ENCODE data around the gene AEBP1.

The AEBP1 gene

DNA sequence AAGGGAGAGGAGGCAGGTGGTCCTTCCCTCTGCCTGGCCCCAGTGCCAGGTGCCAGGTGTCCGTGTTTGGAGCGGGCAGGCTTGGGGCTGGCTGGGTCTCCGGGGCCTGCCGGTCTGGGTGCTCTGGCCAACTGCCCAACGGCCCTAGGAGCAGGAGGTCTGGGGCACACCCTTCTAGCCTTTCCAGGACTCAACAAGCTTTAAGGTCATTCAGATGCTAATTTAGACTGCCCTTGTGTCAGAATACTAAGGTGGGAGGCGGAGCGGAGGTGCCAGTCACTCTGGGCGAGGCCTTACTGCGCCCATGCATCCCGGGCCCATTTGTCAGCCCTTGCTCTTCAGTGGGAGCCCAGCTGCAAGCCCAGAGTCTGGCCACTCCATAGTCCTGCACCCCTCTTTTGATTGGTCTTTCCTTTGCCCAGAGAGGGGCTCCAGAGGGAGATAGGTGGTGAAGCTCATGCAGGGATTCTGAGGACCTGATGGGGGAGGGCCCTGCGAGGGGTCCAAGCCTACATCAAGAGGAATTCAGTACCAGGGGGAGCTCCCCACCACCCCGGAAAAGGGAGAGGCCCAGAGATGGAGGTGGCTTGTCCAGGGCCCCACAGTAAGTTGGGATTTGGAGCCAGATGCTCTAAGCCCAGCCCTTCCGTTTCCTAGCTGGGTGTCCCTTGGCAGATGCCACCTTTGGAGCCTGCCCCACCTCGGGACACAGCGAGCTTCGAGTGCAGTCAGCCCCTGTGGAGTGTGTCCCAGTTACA lies 40.1 kb upstream of the AEBP1 start:
- TF ChIP-seq, protein P1, sequence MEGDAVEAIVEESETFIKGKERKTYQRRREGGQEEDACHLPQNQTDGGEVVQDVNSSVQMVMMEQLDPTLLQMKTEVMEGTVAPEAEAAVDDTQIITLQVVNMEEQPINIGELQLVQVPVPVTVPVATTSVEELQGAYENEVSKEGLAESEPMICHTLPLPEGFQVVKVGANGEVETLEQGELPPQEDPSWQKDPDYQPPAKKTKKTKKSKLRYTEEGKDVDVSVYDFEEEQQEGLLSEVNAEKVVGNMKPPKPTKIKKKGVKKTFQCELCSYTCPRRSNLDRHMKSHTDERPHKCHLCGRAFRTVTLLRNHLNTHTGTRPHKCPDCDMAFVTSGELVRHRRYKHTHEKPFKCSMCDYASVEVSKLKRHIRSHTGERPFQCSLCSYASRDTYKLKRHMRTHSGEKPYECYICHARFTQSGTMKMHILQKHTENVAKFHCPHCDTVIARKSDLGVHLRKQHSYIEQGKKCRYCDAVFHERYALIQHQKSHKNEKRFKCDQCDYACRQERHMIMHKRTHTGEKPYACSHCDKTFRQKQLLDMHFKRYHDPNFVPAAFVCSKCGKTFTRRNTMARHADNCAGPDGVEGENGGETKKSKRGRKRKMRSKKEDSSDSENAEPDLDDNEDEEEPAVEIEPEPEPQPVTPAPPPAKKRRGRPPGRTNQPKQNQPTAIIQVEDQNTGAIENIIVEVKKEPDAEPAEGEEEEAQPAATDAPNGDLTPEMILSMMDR (IDR thresholded peaks at IDR 0.05; ENCODE audit: extremely low read depth, missing control alignments): no peak
- DNase-seq (ENCODE audit: low spot score): no peak

DNA sequence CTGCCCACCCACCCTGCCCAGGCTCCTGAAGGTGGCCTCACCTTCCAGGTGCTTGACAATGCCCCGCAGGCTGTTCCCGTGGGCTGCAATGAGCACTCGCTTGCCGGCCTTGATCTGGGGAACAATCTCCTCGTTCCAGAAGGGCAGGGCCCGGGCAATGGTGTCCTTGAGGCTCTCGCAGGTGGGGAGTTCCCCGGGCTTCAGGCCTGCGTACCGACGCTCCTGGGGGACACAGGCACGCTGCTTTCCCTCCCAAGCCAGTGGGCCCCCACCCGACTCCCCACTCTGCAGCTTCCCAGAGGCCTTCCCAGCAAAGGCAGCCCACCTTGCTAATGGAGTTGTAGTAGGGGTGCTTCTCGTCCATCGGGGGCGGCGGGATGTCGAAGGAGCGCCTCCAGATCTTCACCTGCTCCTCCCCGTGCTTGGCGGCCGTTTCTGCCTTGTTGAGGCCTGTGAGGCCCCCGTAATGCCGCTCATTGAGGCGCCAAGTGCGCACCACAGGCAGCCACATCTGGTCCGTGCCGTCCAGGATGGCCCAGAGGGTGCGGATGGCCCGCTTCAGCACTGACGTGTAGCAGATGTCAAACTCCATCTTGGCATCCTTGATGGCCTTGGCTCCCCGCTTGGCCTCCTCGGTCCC lies 39.2 kb upstream of the AEBP1 start:
- TF ChIP-seq, protein P1 (IDR thresholded peaks at IDR 0.05; ENCODE audit: extremely low read depth, missing control alignments): no peak
- DNase-seq (ENCODE audit: low spot score): no peak

DNA sequence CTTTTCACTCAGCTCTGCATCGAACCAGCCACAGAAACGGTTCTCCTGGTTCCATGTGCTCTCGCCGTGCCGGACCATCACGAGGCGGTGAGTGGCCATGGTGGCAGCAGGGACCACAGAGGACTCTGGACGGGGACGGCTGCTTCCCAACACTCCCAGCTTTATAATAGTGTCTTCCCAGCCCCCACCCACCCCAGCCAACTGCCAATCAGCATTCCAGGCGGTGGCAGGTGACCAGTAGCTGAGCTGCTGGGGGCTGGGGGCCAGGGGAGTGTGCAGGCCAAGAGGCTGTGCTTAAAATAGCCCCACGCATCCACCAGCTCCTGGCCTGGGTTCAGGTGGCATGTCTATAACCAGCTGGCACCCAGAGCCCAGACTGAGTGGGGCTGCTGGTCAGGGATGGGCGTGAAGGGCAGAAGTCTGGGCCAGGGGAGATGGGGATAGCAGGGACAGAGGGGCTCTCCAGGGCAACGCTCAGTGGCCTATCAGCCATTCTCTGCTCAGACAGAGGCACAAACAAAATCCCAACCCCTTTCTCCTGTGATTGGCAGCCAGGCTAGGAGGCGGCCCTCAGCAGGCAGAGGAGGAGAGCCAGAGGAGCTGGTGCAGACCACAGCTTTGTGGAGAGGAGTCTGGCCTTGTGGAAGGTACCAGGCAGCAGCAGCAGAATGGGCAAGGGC lies 38.6 kb upstream of the AEBP1 start, which contains the start of gene PGAM2:
Gene PGAM2 (minus strand): TSS at position 137 of the 680 bp plus-strand sequence. CDS start 38 bp downstream, at position 99.
- no peak for DNase-seq (ENCODE audit: low spot score)
- TF ChIP-seq, protein P1 (IDR thresholded peaks at IDR 0.05; ENCODE audit: extremely low read depth, missing control alignments): no peak

DNA sequence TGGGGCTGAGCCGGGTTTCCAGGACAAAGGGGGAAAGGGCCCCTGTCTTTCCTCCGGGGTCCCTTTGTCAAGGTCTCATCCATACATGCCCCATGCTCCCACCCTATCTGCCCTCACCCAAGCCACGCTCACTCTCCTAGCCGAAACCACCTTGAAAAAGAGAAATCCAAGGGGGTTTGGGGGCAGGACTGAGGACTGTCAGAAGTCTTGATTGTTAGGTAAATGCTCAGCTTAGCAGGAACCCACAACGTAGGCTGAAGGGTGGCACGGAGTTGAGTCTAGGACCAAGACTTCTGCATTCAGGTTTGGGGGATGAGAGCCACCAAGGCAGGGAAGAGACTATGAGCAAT lies 38.1 kb upstream of the AEBP1 start:
- TF ChIP-seq, protein P1 (IDR thresholded peaks at IDR 0.05; ENCODE audit: extremely low read depth, missing control alignments): no peak
- no peak for DNase-seq (ENCODE audit: low spot score)

DNA sequence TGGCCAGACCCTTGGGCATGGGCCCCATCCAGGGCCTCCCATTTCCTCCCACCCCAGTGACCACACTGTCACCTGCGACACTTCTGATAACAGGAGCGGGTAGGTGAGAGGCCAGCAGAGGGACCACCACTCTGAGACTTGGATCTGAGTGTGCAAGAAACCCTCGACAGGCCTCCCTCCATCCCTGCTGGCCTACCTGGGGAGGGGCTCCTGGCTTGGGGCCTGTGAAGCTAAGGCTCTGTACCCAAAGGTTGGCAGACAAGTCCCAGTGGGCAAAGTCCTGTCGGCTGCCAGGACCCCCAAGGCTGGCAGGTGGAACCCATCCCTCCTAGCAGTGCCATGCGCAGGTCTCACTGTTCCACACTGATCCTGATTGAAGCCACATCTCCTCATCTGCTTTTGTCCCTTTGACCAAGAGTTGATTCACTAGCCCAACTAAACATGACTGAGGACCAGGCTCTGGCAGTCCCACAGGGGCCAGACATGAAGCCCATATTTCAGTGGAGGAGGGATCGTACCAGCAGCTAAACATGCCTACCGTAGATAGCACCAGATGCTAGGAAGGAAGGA lies 37.6 kb upstream of the AEBP1 start:
- TF ChIP-seq, protein P1 (IDR thresholded peaks at IDR 0.05; ENCODE audit: extremely low read depth, missing control alignments): no peak
- no peak for DNase-seq (ENCODE audit: low spot score)

DNA sequence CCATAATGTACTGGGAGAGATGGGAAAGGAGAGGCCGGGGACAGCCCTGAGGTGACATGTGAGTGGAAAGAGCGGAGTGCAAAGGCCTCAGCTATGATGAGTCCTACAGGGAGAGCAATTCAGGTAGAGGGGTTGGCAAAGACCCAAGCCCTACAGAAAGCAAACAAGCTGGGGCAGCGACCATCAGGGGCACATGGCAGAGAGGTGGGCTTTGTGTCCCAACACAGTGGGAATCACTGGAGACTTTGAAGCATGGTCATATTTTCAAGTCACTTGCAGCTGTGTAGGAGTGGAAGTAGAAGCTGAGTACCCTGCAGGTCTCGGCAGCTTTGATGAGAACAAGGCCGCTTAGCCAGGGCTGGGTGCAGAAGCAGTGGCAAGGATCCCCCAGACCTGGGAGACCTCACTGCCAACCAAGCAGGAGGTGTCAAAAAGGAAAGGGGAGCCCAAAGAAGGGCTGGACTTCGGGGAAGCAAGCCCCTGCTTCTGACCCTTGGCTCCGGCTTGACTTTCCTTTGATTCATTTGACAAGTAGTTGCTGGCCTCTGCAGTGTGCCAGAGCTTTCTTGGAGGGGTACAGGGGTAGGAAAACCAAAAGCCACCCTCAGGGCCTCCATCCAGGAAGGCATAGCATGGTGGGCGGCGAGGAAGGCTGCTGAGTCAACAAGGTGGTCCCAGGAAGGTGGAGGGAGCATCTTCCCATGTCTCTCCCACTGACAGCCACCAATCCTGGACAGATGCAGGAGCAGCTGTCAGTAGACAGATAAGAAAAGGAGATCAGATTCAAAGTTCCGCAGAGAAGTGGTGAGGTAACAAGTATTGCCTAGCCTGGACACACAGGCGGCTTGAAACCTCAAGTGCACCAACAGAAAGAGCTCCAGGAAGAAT lies 36.8 kb upstream of the AEBP1 start:
- no peak for DNase-seq (ENCODE audit: low spot score)
- TF ChIP-seq, protein P1 (IDR thresholded peaks at IDR 0.05; ENCODE audit: extremely low read depth, missing control alignments): no peak

Data from GM20000 (cell line).